ENCODE data around the gene PCDHA13. TPM values are rescaled to one million over a fixed set of nuclear protein-coding genes. Genes with fewer than 3 reads are reported as not detected.

Gene PCDHA13
- total and polyA plus RNA-seq, 10 donors: 0.20 to 0.79 (median 0.29) TPM; not detected in 3

- Histone ChIP-seq H3K27ac (no peak overlapping the region), H3K4me3 (no peak overlapping the region), H3K9me3 (peaks cover 0 to 55% (median 27%) of the 10 kb centered on the region in 8 donors), H3K4me1 (no peaks in the 10 kb centered on the region), H3K36me3 (no peaks in the 10 kb centered on the region), H3K27me3 (replicated peaks in 1 of 7) (peaks cover 0 to 86% (median 4%) of the 10 kb centered on the region in 7 donors)
- intact Hi-C loops (cut with DNase I; ENCODE audit: low total_unique reads): no loop called here
- no peak for DNase-seq
- WGBS, 5 donors: 42 to 57% (median 50%) methylated on average over 92 to 103 of the region's 103 CpGs
- no peak for TF ChIP-seq POLR2A (IDR thresholded peaks at IDR 0.05)
- no peak for TF ChIP-seq POLR2AphosphoS5 (IDR thresholded peaks at IDR 0.05)
- no peak for TF ChIP-seq CTCF (IDR thresholded peaks at IDR 0.05 in 8 of 11, conservative IDR thresholded peaks at IDR 0.05 in 3 of 11)
These were observed 46.1 kb upstream of the PCDHA13 start for GRCh38 chr5:140835622-140836510.

- H3K27me3 ChIP-seq (replicated peaks in 1 of 7): peaks cover 0 to 85% (median 4%) of the 10 kb centered on the region in 7 donors
- 17 to 42% (median 30%) methylated on average over 33 to 47 of the region's 47 CpGs for WGBS, 5 donors
- DNase-seq: no peak
These were observed 40.7 kb upstream of the PCDHA13 start, which contains the start of gene PCDHA8 for GRCh38 chr5:140840978-140841962. Gene PCDHA8 (plus strand): TSS chr5:140841187. CDS start chr5:140841322, 135 bp downstream.

More at GRCh38 chr5:140840978-140841962, 40.7 kb upstream of the PCDHA13 start, which contains the start of gene PCDHA8:
- Histone ChIP-seq H3K4me1 (no peaks in the 10 kb centered on the region), H3K36me3 (no peaks in the 10 kb centered on the region), H3K4me3 (no peak within 1 kb of the TSS), H3K27ac (no peak within 1 kb of the TSS), H3K9me3 (peaks cover 0 to 52% (median 33%) of the 10 kb centered on the region in 8 donors)
- TF ChIP-seq CTCF (IDR thresholded peaks at IDR 0.05 in 8 of 11, conservative IDR thresholded peaks at IDR 0.05 in 3 of 11): no peak
- TF ChIP-seq POLR2A (IDR thresholded peaks at IDR 0.05): no peak
- no peak for TF ChIP-seq POLR2AphosphoS5 (IDR thresholded peaks at IDR 0.05)
- intact Hi-C loops (cut with DNase I; ENCODE audit: low total_unique reads): no loop called here
